Caki2 (cell line): ENCODE data around the gene PTGDR2. TPM values are rescaled to one million over a fixed set of nuclear protein-coding genes. Genes with fewer than 3 reads are reported as not detected.
A peak's percentile ranks its signal among the peaks of the same experiment; 100 is the strongest.

Experiments used
- DNase-seq: peaks from one replicate; pipeline ENCODE4 v3.0.0-alpha.2; 2015; ENCODE audit warnings: low read depth
- in situ Hi-C: cut with HindIII; loops from 2 replicates; pipeline ENCODE4 v1.10.0; 2016; ENCODE audit warnings: low sequenced_read_pairs, low pct_unique_long_range_greater_than_20kb, mixed read lengths
- total RNA-seq: library from RNA; depleted of rRNA; stranded (reverse); fragments of >200 nt; shearing (Covaris generic); gene quantifications from 2 replicates; pipeline ENCODE4 v1.2.3, GENCODE V29; 2014; ENCODE audit warnings: low replicate concordance; rRNA removed

PTGDR2 gene
- total RNA-seq = not detected in 2 replicates

- no peak for DNase-seq
- in situ Hi-C loops = no loop called here
Observed at GRCh38 chr11:60855726-60856633, at the start of gene PTGDR2. TSS of gene PTGDR2 (minus strand) at chr11:60855950. CDS start at chr11:60853722, 2,228 bp downstream.

- in situ Hi-C loops = no loop called here
- DNase-seq = no peak
Observed at GRCh38 chr11:60905047-60905446, 49.3 kb upstream of the PTGDR2 start.

DNA sequence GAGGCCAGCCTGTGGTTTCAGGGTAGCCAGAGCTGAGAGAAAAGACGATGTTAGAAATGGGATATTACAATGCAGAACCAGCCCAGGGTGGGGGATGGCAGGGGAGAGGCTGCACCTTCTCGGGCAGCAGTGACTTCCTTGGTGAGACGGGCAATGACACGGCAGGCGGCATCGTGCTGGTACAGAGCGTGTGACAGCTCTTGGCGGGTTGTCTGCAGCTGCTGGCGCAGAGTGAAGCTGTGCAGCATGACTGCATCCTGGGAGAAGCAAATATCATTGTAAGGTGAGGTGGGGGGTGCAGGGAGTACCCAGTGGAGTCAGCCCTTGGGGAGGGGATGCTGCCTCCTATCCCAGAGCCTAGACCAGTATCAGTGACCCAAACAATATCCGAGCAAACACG lies 46.9 kb upstream of the PTGDR2 start:
- no peak for DNase-seq
- in situ Hi-C loops = no loop called here

DNA sequence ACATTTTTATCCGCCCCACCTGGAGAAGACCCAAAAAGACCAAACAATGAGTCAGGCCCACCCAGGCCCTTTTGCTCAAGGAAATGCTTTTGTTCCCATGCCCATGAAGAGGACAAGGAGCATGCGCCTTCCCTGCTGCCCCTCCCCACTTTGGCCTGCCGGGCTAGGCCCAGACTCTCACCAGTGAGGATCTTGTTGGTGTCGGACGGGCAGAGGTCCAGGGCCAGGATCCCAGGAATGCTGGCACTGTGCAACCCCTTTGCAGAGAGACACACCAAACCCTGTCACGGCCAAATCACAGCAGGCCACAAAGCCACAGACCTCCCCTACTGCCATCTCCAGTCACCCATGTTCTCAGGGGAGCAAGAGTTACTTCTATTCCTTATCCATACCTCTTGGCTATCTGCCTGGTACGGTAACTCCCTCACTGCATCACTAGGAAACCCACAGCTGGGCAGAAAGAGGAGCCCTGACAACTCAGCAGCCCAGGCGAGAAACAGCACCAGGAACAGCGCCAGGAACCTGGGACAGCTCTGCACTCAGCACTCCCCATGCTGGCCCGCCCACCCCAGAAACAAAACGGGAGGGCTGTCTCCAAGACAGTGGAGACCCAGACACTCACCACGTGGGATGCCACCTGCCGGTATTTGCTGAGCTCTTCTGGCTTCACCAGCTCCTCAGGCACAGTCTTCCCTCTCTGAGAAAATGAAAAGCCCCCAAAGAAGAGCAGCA lies 45.1 kb upstream of the PTGDR2 start:
- DNase-seq = no peak
- in situ Hi-C loops = no loop called here

DNA sequence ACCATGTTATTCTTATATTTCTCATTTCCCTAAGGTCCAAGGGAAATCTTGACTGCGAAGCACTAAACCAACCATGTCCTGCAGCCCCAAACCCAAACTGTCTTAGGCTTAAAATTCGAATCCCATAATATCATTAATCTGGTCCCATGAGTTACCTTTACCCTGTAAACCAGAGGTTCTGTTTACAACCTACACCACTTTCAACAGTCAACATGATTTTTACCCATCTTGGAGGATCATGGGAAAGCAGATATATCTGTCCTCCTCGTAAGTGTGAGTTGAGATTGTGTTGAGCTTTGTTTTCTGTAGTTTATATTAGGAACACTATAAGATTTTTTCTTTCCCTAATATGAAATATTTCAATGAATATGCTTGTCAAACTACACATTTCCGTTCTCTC lies 44.2 kb upstream of the PTGDR2 start:
- DNase-seq = no peak
- in situ Hi-C loops = no loop called here

DNA sequence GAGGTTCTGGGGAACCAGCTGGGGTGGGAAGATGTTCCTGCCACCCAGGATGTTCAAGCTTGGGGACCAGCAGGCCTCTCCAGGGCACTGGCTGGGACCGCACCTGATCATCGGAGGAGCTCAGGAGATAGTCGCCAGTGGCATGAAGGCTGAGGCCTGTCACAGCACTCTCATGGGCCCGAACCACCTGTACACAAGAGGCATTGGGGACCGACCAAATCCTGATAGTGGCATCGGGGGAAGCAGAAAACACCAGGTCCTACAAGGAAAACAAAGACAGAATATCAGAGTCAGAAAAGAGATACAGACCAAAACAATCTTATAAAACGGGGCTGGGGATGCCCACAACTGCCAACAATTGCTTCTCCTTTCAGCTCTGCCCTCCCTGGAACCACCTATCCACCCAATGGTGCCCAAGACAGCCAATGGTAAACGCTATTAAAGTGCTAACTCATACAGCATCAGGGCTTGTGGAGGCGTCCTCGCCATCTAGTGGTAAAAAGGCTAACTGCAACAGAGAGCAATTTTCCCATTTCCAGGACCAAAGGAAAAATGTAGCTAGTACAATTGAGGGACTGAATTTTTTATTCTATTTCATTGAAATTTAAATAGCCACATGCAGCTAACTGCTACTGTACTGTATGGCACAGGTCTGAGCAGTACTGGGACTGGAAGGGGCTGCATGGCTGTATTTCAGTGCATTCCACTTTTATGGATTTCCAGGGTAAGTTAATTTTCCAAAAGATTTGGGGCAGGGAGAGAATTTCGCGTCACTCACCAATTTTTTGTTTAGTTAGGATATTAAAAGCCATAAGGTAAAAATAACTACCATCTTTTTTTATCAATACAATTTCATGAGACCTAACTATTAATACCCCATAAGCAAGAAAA lies 43.5 kb upstream of the PTGDR2 start:
- in situ Hi-C loops = no loop called here
- peak; percentile 72 for DNase-seq

DNA sequence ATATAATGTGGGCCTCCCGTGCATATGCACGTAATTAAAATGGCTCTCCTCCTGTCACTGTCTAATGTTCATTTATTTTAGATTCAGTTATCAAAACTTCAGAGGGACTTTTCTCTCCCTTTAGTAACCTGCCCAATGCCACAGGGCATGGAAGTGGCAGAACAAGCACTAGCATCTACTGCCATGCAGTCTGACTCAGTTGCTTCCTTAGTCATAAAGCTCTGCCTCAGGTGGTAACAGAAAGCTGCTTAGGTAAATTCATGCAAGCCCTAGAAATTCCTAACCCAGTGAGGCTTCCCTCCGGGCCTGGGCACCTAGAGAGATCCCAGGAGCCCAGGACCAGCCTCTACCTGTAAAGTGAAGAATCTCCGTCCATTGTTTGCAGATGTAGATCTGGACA lies 41.7 kb upstream of the PTGDR2 start:
- in situ Hi-C loops = no loop called here
- DNase-seq = no peak

GRCh38 chr11:60895687-60896086 lies 39.9 kb upstream of the PTGDR2 start:
- in situ Hi-C loops = no loop called here
- DNase-seq = no peak

DNA sequence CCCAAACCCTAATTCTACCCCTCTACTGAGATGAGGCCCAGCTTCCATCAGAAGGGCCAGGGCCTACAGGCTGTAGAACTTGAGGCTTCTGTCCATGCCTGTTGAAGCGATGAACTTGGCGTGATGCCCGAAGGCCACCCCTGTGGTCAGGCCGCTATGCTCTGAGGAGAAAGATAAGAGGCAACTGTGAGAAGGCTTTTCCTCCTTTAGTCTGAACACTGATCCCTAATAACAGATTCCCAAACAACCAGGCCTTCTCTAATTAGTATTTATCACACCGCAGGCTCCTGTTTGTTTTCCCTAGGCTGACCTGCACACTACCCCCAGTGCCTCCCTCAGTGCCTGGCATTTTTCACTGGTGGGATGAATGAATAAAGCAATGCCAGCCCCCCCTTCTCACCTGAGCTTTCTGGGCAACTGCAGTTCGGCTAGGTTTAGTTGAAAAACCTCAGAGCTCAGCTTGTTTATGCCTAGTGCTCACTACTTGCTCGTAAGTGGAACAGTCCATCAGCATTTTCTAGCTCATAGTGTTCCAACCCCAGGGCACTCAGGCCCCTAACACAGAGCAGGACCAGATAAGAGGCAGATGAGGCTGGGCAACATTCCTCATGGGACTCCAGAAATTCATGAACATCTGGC lies 35.5 kb upstream of the PTGDR2 start:
- no peak for DNase-seq
- in situ Hi-C loops = no loop called here

DNA sequence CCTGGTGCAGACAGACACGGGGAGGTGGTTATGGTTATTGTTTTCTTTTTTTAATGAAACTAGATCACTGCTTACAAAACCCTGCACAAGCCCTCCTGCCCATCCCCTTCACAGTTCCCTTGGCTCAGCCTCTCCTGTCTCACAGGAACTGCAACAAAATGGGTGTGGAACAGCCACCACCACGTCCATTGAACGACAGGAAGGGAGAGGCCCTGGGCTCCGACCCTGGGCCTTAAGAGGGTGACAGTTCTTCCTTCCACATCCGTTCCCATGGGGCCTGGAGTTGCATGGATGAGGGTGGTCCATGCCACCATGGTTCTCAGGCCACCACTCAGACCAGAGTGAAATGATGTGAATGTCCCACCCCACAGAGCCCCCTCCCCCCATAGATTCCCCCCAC lies 34.9 kb upstream of the PTGDR2 start:
- in situ Hi-C loops = no loop called here
- no peak for DNase-seq

- in situ Hi-C loops = no loop called here
- DNase-seq = no peak
Observed at GRCh38 chr11:60889869-60890311, 34.1 kb upstream of the PTGDR2 start.

DNA sequence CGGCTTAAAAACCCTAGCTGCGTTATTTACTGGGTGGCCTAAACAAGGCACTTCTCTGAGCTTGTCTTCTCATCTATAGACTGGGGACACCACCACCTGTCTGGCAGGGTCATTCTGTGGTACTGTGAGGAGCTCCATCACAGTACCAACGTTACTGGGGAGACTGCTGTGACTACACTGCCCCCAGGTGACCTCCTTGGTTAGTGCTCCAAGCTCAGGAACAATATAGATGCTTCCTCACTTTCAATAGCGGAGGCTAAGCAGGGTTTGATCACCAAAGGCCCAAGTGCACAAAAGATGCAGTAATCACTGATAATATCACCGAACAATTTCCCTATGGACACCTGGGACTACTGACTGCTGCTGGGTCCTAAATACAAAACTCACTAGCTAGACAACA lies 31.8 kb upstream of the PTGDR2 start:
- no peak for DNase-seq
- in situ Hi-C loops = no loop called here

- in situ Hi-C loops = no loop called here
- DNase-seq = no peak
Observed at GRCh38 chr11:60880643-60881282, 25.0 kb upstream of the PTGDR2 start.

- in situ Hi-C loops = no loop called here
Observed at GRCh38 chr11:60879971-60880588, 24.3 kb upstream of the PTGDR2 start.

GRCh38 chr11:60879104-60879503 lies 23.4 kb upstream of the PTGDR2 start:
- no peak for DNase-seq
- in situ Hi-C loops = no loop called here

More at GRCh38 chr11:60879971-60880588, 24.3 kb upstream of the PTGDR2 start:
- no peak for DNase-seq

- no peak for DNase-seq
- in situ Hi-C loops = no loop called here
Observed at GRCh38 chr11:60878245-60879101, 22.7 kb upstream of the PTGDR2 start.
